Measurements from ENCODE around the gene LRRC18.

GRCh38 chr10:48946332-48946731 is 6.7 kb upstream of the LRRC18 start:
- no peak for TF ChIP-seq CTCF (conservative IDR thresholded peaks at IDR 0.05; ENCODE audit: low read depth, low read length)
- no peak for TF ChIP-seq EZH2 (IDR thresholded peaks at IDR 0.05; ENCODE audit: low read length, unreplicated experiment)
